Measurements from ENCODE around the gene STARD3NL.

GRCh38 chr7:38177621-38178003, 433 bp upstream of the STARD3NL start:
- no peak for TF ChIP-seq CTCF (IDR thresholded peaks at IDR 0.05)
- TF ChIP-seq POLR2A (IDR thresholded peaks at IDR 0.05) = no peak
- no peak for TF ChIP-seq EP300 (IDR thresholded peaks at IDR 0.05)
